ENCODE data around the gene KAT2B. TPM values are rescaled to one million over a fixed set of nuclear protein-coding genes. Genes with fewer than 3 reads are reported as not detected.

Gene KAT2B
- 6.3 to 7.0 TPM (median 6.5 TPM) in 5 replicates for total RNA-seq (2022; extraction: Qiagen RNA extraction; ENCODE audit: low read depth)

GRCh38 chr3:20039765-20040547 lies at the start of gene KAT2B:
Gene KAT2B (plus strand): TSS chr3:20040446. CDS start chr3:20040478, 32 bp downstream.

GRCh38 chr3:20012164-20012563 lies 28.1 kb upstream of the KAT2B start, which contains the start of gene PP2D1:
Gene PP2D1 (minus strand): TSS chr3:20012264. CDS start chr3:20012072, 192 bp downstream.

GRCh38 chr3:20185679-20186599 lies 145.7 kb downstream of the KAT2B start, which contains the start of gene SGO1:
Gene SGO1 (minus strand): TSS chr3:20186206. CDS start chr3:20184027, 2,179 bp downstream.

Other genes with a start within 250 kb of the KAT2B start
- gene EFHB, start 106.2 kb upstream of the KAT2B start, total RNA-seq (2022; extraction: Qiagen RNA extraction; ENCODE audit: low read depth): 0.53 to 1.6 TPM (median 0.75 TPM) in 5 replicates
- 35.0 to 88.7 TPM (median 45.7 TPM) in 5 replicates for gene RAB5A, start 93.3 kb upstream of the KAT2B start, total RNA-seq (2022; extraction: Qiagen RNA extraction; ENCODE audit: low read depth)
- gene PP2D1, start 28.2 kb upstream of the KAT2B start, total RNA-seq (2022; extraction: Qiagen RNA extraction; ENCODE audit: low read depth): not detected in 5 replicates
- gene SGO1, start 145.8 kb downstream of the KAT2B start, total RNA-seq (2022; extraction: Qiagen RNA extraction; ENCODE audit: low read depth): 10.4 to 24.2 TPM (median 14.2 TPM) in 5 replicates

Data from A549 treated with ZK216348 at 1 μM for 4 hours (cell line).